Prostate gland (tissue), 2 donors: Measurements from ENCODE around the gene FREM2.

Experiments used
- POLR2AphosphoS5 ChIP-seq: sonication (generic); formaldehyde crosslinking; IDR thresholded peaks from one replicate; pipeline ENCODE4 v1.6.1; 2017; ENCODE audit warnings: antibody characterized with exemption
- TF ChIP-seq, protein P1 (sequence below), 4 experiments: fragments of 200-600 bp in 2 of 4; fragments of 450-650 bp in 2 of 4; sonication (generic) in 2 of 4; IDR thresholded peaks; 1 replicate in 3 of 4; 2 replicates in 1 of 4; pipeline ENCODE4 v1.5.1; 2016 to 2019; ENCODE audit warnings: antibody characterized with exemption in 4 of 4, mild to moderate bottlenecking in 2 of 4, moderate library complexity in 2 of 4

DNA sequence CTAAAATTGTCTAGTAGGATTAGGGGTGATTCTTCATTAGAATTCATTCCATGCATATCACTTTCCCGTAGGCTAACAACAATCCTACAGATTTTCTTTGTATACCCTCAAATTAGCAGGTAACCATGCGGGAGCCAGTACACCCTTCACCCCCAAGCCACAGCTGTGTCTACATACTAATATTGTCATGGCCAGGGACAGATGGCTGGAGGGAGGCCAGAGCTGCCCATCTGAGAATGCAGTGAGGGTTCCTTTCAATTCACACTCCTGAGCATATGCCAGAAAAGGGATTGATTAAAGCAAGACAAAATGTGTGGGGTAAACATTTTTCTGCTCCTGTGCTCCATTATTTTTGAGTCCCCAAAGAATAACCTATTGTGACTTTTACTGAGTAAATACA is 68.9 kb downstream of the FREM2 start:
- TF ChIP-seq POLR2AphosphoS5: no peak
- TF ChIP-seq, protein P1, sequence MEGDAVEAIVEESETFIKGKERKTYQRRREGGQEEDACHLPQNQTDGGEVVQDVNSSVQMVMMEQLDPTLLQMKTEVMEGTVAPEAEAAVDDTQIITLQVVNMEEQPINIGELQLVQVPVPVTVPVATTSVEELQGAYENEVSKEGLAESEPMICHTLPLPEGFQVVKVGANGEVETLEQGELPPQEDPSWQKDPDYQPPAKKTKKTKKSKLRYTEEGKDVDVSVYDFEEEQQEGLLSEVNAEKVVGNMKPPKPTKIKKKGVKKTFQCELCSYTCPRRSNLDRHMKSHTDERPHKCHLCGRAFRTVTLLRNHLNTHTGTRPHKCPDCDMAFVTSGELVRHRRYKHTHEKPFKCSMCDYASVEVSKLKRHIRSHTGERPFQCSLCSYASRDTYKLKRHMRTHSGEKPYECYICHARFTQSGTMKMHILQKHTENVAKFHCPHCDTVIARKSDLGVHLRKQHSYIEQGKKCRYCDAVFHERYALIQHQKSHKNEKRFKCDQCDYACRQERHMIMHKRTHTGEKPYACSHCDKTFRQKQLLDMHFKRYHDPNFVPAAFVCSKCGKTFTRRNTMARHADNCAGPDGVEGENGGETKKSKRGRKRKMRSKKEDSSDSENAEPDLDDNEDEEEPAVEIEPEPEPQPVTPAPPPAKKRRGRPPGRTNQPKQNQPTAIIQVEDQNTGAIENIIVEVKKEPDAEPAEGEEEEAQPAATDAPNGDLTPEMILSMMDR (IDR thresholded peaks at IDR 0.05): no peak
